Mammary microvascular endothelial cell (primary cell): ENCODE data around the gene REXO1. TPM values are rescaled to one million over a fixed set of nuclear protein-coding genes. Genes with fewer than 3 reads are reported as not detected.

Experiments
- total RNA-seq: library from RNA; depleted of rRNA; stranded (reverse); fragments of >200 nt; gene quantifications from 2 replicates; pipeline ENCODE4 v1.2.3, GENCODE V29; 2015

REXO1 gene
- total RNA-seq = 12.6 and 14.9 TPM in 2 replicates

GRCh38 chr19:1848399-1849131, at the start of gene REXO1:
Gene REXO1 (minus strand): TSS chr19:1848483. CDS start chr19:1848358, 125 bp downstream.

GRCh38 chr19:1885398-1886119, 37.3 kb upstream of the REXO1 start, which contains the start of gene ABHD17A:
Gene ABHD17A (minus strand): TSS chr19:1885496. CDS start chr19:1881566, 3,930 bp downstream.

GRCh38 chr19:1863328-1863637, 15.0 kb upstream of the REXO1 start, which contains the start of gene KLF16:
Gene KLF16 (minus strand): TSS chr19:1863579. CDS start chr19:1863497, 82 bp downstream.

GRCh38 chr19:1811942-1812425, 36.3 kb downstream of the REXO1 start, which contains the start of gene ATP8B3:
Gene ATP8B3 (minus strand): TSS chr19:1812276. CDS start chr19:1811736, 540 bp downstream.

Other genes with a start within 250 kb of the REXO1 start
- gene UQCR11, start 243.0 kb downstream of the REXO1 start, total RNA-seq = 75.2 and 85.2 TPM in 2 replicates
- 197 and 208 TPM in 2 replicates for gene TCF3, start 195.9 kb downstream of the REXO1 start, total RNA-seq
- not detected in 2 replicates for gene ONECUT3, start 95.0 kb downstream of the REXO1 start, total RNA-seq
- gene ATP8B3, start 36.2 kb downstream of the REXO1 start, total RNA-seq = 0.93 and 2.3 TPM in 2 replicates
- 15.8 and 17.9 TPM in 2 replicates for gene KLF16, start 15.1 kb upstream of the REXO1 start, total RNA-seq
- gene ABHD17A, start 37.0 kb upstream of the REXO1 start, total RNA-seq = 162 and 184 TPM in 2 replicates
- gene ADAT3, start 56.9 kb upstream of the REXO1 start, total RNA-seq = 5.5 and 12.1 TPM in 2 replicates
- gene SCAMP4, start 56.9 kb upstream of the REXO1 start, total RNA-seq = 86.3 and 103 TPM in 2 replicates
- gene CSNK1G2, start 92.7 kb upstream of the REXO1 start, total RNA-seq = 71.2 and 73.0 TPM in 2 replicates
- 55.8 and 64.6 TPM in 2 replicates for gene BTBD2, start 167.2 kb upstream of the REXO1 start, total RNA-seq
- 84.6 and 90.2 TPM in 2 replicates for gene MKNK2, start 202.8 kb upstream of the REXO1 start, total RNA-seq
- 51.0 and 64.3 TPM in 2 replicates for gene MOB3A, start 247.8 kb upstream of the REXO1 start, total RNA-seq
- 0.20 and 0.25 TPM in 2 replicates for gene IZUMO4, start 248.4 kb upstream of the REXO1 start, total RNA-seq